Activated CD4-positive, alpha-beta T cell treated with anti-CD3 and anti-CD28 coated beads, Interleukin-2, amount 50 U/mL, for 4 hours (primary cell): Measurements from ENCODE around the gene TMEM44.

Experiments used
- DNase-seq, 2 experiments: peaks; one replicate each; pipeline ENCODE4 v3.0.0-alpha.2; 2020

The TMEM44 gene, protein sequence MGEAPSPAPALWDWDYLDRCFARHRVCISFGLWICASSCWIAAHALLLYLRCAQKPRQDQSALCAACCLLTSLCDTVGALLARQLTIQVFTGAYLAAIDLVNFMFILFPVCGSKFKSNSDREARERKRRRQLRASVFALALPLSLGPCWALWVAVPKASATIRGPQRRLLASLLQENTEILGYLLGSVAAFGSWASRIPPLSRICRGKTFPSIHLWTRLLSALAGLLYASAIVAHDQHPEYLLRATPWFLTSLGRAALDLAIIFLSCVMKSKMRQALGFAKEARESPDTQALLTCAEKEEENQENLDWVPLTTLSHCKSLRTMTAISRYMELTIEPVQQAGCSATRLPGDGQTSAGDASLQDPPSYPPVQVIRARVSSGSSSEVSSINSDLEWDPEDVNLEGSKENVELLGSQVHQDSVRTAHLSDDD

DNA sequence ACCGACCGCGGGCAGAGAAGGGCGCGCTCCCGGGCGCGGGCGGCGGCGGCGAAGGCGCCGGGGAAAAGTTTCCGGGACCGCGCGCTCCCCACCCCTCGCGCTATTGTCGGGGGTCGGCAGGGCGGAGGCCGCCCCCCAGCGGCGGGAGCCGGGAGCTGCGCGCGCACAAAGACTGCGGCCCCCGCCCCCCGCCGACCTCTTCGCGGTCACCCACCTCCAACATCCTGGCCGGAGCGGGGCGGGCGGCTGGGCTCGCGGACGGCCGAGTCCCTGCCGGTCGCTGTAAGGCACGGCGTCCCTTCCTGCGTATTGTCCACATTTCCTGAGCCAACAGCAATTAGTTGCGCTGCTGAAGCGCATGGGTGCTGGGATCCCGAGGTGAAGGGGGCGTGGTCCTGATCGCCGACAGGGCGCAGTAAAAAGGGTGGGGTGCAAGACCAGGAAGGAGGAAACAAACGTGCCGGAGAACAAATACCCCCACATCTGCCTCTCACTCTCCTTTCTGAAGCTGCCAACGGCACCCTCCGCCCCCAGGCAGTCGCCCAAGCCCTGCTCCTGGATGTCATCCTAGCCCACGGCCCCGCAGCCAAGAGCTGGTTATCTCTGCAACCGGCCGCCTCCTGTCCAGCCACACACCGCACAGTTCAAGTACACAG is at the start of gene TMEM44:
Gene TMEM44 (minus strand): TSS at position 71 of the 656 bp plus-strand sequence. CDS start 204 bp downstream, outside the sequence.
- peak; percentile 41 for DNase-seq

- peak; percentile 41 to 49 for DNase-seq
Observed at GRCh38 chr3:194682694-194683310, 49.6 kb upstream of the TMEM44 start.

DNA sequence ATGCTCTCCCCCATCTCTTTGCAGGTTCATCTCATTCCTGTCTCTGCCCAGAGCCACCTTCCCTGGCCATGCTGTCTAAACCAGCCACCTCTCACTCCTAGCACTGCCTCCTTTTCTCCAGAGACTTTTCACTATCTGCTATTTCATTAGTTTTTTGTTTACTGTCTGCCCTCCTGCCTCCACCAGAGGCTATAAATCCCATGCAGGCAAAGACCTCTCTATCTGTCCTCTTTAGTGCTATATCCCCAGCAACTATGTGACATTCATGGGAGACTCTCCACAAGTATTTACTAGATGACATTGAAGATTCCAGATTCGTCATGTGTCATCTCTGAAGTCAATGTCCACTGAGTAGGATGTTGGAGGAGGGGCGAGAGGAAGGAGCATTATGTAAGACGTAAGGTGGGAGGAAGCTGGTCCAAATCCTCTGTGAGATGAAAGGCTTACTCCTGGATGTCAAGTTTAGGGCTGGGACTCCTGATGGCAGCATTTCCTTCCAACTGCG is 49.0 kb upstream of the TMEM44 start:
- DNase-seq: no peak

DNA sequence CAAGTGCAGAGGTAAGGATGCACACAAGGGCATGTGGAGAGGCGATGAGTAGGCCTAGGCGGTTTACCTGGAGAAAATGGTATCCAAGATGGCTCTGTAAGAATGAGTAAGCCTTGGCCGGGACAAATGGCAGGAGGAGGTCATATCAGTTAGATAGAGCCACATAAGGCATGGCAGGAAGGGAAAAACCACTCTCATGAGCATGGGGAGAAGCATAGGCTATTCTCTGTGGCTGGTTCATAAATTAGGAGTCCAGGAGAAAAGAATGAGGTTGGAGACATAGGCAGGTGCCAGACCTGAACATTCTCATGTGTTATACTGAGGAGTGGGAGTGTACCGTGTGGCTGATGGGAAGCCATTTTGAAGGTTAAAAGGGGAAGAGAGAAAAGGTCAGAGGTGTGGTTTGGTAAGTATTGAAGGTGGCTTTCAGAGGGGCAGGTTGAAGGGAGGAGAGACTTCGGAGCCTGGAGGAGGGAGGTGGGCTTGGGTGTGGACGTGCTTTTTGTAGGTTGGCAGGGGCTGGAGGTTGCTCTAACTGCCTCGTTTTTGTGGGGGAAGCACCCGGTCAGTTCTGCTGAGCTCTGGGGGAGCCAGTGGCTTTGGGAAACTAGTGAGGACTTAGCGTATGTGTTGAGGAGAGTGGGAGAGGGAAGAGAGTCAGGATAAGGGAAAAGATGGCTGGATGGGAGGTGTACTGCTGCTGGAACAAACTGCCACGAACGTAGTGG is 47.8 kb upstream of the TMEM44 start:
- DNase-seq: no peak

DNA sequence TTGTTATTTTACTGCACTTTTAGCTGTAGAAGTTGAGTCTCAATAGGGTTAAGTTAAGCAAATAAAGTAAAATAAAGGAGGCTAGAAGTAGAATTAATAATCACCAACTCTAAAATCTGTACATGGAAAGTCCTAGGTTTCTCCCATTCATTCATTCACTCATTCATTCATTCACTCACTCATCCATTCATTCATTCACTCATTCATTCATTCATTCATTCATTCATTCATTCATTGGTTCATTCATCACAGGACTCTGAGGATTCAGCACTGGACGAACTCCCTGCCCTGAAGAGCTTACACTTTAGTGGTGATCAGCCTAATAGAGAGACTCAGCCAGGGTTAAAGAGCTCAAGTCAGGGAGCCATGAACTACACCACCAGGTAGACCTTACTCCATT is 43.3 kb upstream of the TMEM44 start:
- DNase-seq: no peak

DNA sequence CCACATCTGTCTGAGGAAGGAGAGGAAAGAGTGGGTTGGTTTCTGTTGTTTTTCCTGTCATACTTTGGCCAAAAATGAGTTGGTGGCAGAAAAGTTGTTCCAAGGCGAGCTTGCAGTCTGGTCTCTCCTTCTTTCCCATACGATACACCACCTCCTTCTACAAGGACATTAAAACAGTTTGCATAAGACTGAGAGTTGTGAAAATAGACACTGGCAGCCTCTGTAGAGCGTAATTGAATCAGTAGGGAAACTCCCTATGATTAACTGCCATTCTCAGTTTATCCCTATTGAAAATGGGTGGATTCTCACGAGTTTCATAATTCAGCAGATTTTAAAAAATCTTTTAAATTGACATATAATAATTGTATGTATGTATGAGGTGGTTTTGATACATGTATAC is 42.5 kb upstream of the TMEM44 start:
- DNase-seq: no peak

- peak; percentile 50 to 59 for DNase-seq
Observed at GRCh38 chr3:194675081-194675640, 41.9 kb upstream of the TMEM44 start.

GRCh38 chr3:194673761-194674160 is 40.5 kb upstream of the TMEM44 start:
- no peak for DNase-seq

- no peak for DNase-seq
Observed at GRCh38 chr3:194672876-194673275, 39.7 kb upstream of the TMEM44 start.

- peak; percentile 85 to 86 for DNase-seq
Observed at GRCh38 chr3:194671900-194672808, 38.9 kb upstream of the TMEM44 start, which contains the start of gene LSG1. LSG1 (minus strand) TSS chr3:194672191; CDS start chr3:194672162, 29 bp downstream.

GRCh38 chr3:194671511-194671899 is 38.3 kb upstream of the TMEM44 start:
- DNase-seq: no peak

- no peak for DNase-seq
Observed at GRCh38 chr3:194667363-194667762, 34.1 kb upstream of the TMEM44 start.

DNA sequence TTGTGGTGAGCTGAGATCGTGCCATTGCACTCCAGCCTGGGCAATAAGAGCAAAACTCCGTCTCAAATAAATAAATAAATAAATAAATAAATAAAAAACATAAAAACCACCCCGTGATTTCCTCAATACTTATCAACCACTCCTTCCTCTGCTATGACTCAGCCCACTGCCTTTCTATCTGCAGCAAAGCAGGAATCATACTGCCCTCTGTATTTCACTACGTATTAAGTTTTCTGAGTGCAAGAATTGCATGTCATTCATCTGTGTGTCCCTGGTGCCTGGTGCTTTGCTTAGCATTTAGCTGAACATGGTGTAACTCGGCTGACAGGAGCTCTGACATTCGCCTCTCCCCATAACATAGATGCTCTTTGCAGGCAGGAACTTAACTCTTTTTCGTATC is 31.6 kb upstream of the TMEM44 start:
- no peak for DNase-seq

DNA sequence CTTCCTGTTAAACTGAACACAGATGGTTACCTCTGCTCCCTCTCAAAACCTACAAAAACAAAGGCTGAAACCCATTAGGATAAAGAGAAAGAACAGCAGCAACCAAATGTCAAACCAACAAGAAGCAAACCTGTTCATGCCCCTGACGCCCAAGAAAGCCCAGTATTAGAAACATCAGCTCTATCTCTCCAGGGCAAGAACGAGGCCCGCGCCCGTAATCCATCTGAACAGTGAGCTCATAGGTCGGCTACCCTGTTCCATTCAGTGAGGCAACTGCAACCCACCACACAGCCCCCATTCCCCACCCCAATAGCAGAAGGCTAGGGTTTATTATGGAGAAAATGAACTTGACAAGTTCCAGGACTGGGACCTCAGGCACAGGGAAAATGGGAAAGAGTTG is 28.7 kb upstream of the TMEM44 start:
- no peak for DNase-seq

- no peak for DNase-seq
Observed at GRCh38 chr3:194661374-194661773, 28.2 kb upstream of the TMEM44 start.

DNA sequence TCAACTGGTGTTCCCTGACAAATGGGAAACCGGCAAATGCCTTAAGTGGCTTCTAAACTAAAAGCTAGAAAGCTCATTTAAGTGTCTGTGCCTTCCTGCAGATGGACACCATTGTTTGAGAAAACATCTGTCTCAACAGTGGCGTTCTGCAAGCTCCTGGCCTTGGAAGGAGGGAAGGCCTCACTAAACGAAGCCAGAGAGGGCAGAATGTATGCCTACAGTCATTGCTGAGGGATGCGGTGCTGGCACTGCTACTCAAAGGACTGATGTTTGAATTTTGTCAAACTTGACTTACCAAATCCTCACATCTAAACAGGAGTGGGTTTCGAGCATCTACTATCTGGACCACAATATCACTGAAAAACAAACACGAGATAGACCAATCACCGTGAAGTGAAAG is 26.6 kb upstream of the TMEM44 start:
- no peak for DNase-seq

GRCh38 chr3:194658477-194659242 is 25.4 kb upstream of the TMEM44 start:
- no peak for DNase-seq

GRCh38 chr3:194657439-194657838 is 24.2 kb upstream of the TMEM44 start:
- no peak for DNase-seq

- no peak for DNase-seq
Observed at GRCh38 chr3:194654443-194654842, 21.2 kb upstream of the TMEM44 start.

DNA sequence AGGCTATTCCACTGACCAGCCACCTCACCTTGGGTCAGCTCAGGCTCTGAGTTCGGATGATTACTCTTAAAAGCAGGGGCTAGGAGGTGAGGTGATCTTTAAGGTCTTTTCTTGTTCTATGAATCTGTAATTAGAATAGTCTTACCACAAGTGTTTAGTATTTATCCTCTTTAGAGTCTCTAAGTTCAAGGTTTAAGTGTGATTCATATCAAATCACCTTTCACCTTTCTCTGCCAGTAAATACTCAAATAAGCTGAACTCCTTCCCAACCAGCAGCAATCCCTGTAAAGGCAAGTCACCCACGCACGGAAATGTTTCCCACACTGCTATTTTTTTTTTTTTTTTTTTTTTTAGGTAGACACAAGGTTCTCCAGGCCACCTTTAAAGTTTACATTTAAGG is 14.5 kb upstream of the TMEM44 start:
- no peak for DNase-seq

DNA sequence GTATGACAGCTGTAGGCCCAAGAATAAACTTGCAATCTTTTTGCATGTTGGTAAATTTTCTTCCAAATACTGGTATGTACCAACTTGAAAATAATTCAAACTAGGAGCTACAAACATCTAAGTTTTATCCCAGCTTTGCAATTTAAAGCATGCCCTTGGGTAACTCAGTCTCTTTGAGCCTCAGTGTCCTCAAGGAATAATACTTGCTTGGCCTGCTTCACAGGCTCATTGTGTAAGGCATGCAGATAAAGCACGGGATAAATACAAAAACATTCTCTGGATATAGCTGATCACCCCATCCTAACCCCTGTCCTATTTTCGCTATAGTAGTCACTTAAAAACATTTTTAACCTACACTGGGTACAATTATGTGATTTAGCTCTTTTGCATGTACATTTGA is 9.6 kb upstream of the TMEM44 start:
- DNase-seq: no peak
